GM21825 (cell line): ENCODE data around the gene SMPD4.
"Not testable (repeated sequence)": the region's sequence is repeated elsewhere in the genome, so short reads cannot be mapped to it uniquely, and the experiment has no call there.

Experiments used
- ATAC-seq: cut with Tn5 transposase; IDR thresholded peaks from one replicate; pipeline ENCODE4 v1.9.1; 2021; ENCODE audit warnings: mild to moderate bottlenecking, moderate library complexity; ENCODE audit not compliant: unreplicated experiment

Gene SMPD4

DNA sequence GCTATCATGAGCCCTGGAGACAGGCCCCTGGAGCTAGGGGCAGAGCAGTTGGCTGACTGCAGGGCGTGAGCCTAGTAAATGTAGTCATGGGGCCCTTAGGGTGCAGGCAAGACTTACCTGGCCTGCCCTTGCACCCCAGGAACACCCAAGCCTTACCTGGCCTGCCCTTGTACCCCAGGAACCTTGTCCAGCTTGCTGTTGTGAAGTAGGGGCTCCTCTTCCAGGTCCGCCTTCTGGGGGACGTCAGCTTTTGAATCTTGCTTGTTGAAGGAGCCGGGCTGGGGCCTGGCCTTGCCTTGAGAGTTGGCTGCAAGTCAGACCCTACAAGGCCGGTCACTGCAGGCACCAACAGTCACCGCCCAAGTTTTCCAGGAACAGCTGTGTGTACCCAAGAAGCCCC is 40.4 kb downstream of the SMPD4 start:
- not testable (repeated sequence) for ATAC-seq

- ATAC-seq = not testable (repeated sequence)
Measured at GRCh38 chr2:130140516-130140915, 40.9 kb downstream of the SMPD4 start.

GRCh38 chr2:130139331-130140280 is 41.8 kb downstream of the SMPD4 start:
- ATAC-seq = not testable (repeated sequence)

GRCh38 chr2:130138841-130139251 is 42.6 kb downstream of the SMPD4 start:
- ATAC-seq = not testable (repeated sequence)

DNA sequence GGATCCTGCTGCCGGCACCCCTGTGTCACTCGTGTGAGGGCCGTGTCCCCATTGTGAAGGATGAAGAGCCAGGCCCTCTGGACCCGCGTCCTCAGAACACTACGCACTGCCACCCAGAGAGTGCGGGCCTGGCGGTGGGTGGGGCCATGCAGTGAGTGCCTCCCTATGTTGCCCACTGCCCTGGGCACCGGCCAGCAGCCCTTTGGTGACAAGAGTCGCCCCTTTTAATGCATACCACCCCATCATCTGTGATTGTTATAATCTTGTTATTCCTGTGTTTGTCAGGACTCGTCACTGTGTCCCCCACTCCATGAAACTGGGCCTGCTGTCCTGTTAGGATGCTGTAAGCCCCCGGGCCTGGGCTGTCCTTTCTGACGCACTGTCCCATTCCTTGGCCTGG is 43.1 kb downstream of the SMPD4 start:
- ATAC-seq = not testable (repeated sequence)

GRCh38 chr2:130137118-130137517 is 44.3 kb downstream of the SMPD4 start:
- ATAC-seq = not testable (repeated sequence)

DNA sequence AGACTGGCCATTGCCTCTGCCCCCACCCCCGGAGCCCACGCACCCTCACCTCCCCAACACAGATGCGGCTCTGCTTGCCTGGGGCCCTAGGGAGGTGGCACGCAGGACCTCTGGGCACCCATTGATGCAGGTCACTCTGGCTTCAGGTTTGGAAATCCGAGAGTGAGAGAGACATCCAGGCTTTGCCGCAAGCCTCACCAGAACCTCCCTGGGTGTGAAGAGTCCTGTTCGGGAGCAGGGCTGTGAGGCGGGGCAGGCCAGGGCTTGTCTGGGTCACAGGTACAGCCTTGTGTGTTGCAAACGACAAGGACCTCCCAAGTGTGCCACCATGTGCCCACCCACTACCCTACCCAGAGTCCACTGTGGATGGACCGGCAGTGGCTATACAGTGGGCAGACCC is 44.9 kb downstream of the SMPD4 start:
- not testable (repeated sequence) for ATAC-seq

DNA sequence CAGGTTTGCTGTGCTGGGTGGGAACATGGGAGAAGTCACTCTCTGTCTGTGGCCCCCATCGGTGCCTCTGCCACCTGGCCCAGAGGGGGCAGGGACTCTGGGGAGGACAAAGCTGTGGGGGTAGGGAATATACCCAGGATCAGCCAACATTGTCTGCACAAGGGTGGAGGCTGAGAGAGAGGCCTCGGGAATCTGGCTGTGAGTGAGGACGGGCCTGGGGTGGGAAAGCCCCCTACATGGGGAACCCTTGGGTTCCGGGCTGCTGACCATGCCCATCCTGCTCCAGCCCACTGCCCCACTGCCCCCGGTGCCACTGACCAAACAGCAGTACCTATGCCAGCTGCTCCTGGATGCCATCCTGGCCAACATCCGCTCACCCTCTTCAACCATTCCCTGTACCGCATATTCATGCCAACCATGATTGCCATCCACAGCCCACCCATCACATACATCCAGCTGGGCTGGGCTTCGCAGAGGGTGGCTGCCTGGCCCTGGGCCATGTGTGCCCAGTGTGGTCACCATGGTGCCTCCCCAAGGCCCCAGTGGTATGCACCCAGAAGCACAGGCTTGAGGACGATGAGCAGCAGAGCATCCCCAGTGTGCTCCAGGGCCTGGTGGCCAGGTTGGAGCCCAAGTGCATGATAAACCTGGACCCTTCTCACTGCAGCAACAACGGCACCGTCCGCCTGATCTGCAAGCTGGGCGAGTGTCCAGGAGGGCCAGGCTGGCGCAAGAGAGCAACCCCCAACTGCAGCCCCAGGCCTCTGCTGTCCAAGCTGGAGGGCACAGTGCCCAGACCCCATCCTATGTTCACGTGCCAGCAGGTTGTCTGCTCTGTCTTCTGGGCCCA is 45.5 kb downstream of the SMPD4 start:
- ATAC-seq = no peak

DNA sequence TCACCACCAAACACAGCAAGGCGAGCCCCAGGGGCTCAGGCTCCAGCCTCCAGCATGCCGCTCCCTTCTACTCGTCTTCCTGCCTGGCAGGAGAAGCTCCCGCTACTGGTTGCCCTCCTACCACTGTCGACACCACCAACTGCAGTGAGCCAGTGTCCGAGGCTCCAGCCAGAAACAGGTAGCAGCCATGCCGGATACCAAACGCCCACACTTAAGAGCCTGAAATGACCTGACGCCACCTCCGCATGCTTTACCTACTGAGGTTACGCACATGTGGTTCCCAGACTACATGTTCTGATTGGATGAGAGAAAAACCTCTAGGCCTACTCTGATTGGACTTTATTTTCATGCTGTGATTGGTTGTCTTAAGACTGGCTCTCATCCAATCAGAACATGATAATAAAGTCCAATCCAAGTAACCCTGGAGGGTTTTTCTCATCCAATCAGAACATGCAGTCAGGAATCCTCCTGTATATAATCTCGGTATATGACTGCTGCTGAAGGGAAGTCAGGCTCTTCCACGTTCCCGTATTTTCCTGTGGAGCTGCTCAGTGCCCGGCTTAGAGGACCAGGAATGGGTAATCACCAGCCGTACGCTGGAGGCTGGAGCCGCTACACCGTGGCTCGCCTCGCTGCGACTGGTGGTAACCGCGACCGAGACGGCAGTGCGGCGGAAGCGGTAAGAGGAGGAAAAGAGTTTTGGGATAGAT is 52.1 kb downstream of the SMPD4 start, which contains the start of gene POTEF:
POTEF (minus strand) TSS at position 103 of the 710 bp plus-strand sequence. CDS start 8,707 bp downstream, outside the sequence.
- not testable (repeated sequence) for ATAC-seq

GRCh38 chr2:130128464-130128863 is 52.9 kb downstream of the SMPD4 start:
- not testable (repeated sequence) for ATAC-seq

DNA sequence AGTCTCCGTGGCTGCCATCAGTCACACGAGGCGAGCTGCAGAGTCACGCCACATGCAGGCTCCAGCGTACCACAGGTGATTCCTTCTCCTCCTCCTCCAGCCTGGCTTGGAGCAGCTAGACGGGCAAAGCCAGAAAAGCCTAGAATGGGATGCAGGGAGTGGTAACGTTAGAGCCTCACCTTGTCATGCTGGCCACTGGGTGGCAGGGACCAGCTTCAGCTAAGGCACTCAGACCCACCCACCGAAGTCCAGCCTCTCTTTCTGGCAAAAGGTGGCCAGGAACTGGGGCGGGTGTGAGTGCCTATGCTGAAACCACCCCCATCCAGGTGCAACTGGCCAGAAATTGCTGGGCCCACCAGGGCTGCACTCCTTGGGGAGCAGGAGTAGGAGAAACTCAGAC is 53.7 kb downstream of the SMPD4 start:
- not testable (repeated sequence) for ATAC-seq

DNA sequence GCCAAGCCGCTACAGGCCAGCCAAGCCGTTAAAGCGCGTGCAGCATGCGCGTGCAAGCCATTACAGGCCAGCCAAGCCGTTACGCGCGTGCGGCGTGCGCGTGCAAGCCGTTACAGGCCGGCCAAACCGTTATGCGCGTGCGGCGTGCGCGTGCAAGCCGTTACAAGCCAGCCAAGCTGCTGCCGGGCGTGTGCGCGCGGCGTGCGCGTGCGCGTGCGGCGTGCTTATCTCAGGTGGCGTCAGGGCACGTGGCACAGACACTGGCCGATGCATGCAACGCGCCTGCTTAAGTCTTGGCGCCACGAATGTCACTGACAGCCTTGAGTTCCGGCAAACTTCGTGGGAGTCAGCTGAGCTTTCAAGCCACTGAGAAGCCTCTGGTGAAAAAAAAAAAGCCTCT is 60.5 kb downstream of the SMPD4 start:
- not testable (repeated sequence) for ATAC-seq

GRCh38 chr2:130102597-130103363 is 78.6 kb downstream of the SMPD4 start:
- not testable (repeated sequence) for ATAC-seq
